HG03060 (cell line): Measurements from ENCODE around the gene NXN.

ENCODE experiments used
- ATAC-seq: cut with Tn5 transposase; IDR thresholded peaks from one replicate; pipeline ENCODE4 v1.9.1; 2021; ENCODE audit warnings: low read depth, moderate number of reproducible peaks; ENCODE audit not compliant: unreplicated experiment

Gene NXN

DNA sequence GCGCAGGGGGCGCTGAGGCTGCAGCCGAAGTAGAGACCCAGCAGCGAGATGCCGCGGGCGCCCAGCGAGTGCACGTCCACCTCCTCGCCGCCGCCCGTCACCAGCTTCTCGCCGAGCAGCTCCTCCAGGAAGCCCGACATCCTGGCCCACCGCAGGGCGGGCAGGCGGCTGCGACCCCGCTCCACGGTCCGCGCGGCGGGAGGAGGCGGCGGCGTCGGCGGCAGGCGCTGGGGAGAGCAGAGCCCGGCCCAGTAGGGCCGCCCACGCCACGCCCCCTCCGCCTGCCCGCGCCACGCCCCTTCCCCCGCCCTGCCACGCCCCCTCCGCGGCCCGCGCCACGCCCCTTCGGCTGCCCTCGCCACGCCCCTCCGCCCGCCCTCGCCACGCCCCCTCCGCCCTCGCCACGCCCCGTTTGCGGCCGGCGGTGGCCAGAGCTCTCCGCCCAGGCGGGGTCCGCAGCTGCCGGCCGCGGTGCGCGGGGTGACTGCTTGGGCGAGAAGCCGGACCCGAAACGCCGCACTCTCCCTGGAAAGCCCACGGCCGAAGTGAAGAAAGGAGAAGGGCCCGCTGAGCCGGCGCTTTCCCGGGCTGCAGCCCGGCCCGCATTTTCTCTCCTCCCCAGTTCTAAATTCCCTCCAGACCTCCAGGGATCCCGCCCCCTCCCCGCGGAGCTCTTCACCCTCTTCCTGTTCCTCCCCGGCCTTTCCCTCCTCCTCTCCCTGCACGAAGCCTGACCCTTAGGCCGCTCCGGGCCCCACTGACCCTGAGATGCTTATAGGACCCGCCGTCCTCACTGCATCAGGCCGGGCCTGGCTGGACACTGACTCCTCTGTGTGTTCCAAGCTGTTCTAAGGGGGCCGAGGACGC lies at the start of gene NXN:
TSS of gene NXN (minus strand) at position 238 of the 867 bp plus-strand sequence.
- no peak for ATAC-seq

DNA sequence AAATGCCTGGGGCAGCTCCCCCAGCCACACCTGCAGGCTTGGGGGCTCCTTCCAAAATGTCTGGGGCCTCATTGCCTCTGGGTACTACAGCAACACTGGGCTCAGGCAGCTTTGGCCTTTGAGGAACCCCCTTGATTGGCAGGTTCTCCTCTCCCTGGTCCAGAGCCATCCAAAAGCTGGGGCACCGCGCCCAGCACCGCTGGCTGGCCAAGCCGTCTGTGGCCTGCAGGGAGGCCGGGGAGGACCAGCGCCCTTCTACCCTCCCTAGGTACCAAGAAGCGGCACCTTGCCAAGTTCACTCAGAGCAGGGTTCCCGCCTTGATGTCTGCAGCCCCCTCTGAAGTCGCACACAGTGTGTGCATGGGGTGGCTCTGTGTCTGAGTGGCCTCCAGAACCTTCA lies 47.5 kb upstream of the NXN start:
- ATAC-seq = no peak

DNA sequence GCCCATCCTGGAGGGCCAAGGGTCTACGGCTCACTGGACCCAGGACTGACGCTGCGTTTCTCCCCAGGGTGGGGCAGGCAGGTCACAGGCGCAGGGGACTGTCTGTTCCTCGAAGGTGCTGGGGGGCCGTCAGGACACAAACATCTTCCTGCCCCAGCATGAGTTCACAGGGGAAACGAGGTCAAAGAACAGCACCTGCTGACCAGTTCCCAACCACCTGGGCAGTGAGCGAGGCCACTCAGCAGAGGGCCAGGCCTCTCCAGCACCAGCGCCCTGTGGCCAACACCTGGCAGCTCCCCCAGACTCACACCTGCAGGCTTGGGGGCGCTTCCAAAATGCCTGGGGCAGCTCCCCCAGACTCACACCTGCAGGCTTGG lies 47.0 kb upstream of the NXN start:
- no peak for ATAC-seq

DNA sequence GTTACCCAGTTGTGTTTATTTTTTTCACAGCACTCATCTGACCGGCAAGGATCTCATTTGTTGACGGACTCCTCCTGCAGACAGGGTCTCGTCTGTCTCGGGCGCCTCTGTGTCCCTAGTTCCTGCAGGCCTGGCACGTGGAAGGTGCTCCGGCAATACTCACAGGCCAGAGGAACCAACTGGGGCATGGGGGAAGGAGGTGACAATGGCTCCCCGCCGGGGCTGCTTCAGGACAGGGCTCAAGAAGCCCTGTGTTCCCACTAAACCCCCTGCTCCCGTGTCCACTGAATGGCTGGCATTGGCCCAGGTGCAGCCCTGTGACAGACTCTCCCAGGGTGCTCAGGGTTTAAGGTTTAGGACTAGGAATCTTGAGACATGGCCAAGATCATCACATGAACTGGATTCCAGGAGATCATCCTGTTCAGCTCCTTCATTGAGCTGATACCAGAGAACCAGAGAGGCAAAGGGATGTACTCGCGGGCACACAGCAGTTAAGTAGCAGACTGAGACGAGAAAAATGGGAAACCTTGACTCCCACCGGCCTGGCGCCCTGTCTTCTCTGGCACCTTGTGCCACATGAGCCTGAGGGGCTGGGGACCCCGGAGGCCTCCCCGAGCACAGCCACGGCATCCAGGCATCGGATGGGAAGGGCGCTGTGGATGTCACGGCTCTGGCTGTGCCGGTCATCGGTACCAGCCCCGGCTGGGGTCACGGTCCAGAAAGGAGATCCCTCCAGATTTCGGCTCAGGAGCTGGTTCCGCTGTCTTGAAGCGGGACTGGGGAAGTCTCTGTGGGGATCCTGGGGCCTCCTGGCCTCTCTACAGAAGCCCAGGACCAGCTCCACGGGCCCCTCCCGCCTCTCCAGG lies 46.4 kb upstream of the NXN start:
- ATAC-seq = no peak

DNA sequence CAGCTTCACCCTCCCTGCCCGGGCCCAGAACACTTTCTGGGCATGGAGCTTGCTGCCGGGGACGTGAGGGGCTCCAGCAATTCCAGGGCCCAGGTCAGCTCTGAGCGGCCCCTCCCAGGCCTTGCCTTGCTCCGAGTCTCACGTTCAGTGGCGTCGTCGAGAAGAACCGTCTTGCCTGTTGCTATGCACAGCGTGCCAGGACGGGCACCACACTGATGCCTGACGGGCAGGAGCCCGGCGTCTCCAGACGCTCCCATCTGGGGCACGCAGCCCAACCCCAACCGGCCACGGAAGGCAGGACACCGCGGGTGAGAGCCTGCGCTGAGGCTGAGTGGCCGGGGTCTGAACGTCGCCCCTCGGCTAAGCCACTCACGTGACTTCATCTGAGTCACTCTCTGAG lies 44.5 kb upstream of the NXN start:
- ATAC-seq = no peak

DNA sequence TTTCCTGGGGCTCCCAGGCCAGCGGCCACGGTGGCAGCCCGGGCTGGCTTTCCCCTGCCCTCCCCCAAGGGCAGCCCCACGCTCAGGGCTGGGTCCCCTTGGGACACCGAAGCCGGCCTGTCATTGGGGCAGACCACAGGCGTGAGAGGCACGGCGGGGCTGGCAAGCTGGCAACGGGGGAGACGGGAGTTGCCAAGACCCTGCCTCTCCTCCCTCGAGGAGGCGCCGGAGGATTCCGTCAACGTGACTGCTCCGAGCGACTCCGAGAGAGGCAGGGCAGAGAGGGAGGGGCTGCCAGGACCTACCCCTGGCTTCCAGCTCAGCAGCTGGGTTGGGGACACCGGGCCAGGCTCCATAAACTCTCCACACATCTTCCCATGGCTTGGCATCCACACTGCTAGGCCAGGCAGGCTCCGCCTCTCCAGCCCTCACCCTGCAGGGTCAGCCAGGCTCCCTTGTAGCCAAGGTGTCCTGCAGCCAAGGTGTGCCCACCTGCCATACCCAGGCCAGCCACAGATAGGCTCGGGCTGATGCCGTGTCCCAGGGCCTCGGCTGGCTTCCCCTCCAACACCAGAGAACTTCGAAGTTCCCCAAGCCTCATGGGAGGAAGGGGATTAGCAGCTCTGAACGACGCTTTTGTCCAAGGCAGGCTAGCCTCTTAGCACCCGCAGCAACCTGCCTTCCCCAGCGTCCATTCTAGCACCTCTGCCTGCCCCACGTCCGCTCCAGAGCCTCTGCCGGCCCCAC lies 42.9 kb upstream of the NXN start:
- ATAC-seq = no peak

DNA sequence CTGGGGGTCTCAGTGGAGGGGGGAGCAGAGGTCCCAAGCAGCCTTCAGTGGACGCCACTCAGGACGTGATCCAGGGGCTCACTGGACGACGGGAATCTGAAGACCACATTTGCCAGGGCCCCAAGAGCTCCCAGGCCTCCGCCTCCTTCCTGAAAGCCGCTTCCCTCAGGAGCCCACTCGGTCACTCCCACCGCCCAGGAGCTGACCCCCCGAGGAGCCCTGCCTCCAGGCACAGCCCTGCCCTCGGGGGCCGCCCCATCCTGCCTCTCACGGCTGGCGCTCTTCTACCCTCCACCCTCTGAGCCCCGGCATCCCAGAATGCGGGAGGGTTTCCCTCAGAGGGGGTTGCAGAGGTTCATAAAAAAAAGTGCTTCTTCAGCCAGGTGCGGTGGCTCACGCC lies 41.6 kb upstream of the NXN start:
- no peak for ATAC-seq

DNA sequence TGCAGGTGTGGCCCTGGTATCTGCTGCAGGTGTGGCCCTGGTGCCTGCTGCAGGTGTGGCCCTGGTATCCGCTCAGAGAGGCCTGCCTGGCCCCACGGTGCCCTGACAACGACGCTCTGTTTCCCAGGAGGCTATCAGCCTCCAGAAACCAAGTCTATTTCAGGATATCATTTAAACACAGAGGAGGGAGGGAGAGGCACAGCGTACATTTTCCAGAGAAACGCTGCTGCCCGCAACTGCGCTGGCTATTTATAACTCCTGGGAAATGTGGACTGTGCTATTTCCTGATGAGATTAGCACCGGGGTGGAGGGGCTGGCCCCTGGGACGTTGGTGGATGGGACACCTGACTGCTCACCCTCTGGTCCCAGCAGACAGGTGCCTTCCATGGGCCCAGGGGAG lies 39.9 kb upstream of the NXN start:
- ATAC-seq = no peak

DNA sequence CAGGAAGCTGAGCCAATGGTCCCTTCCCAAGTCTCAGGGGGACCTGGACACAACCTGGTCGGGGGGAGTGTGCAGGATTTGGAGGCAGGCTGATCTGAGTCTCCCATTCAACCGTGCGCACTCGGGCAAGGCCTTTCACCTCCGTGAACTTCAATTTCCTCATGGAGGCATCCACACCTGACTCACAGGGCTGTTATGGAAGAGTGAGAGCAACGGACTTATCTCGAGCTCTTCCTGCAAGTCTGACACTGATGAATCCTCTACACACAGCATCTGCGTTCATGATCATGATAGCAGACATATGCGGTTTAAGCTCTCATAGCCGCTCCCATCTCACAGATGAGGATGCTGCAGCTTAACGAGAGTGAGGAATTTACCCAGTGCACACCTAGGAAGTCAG lies 39.0 kb upstream of the NXN start:
- ATAC-seq = no peak

DNA sequence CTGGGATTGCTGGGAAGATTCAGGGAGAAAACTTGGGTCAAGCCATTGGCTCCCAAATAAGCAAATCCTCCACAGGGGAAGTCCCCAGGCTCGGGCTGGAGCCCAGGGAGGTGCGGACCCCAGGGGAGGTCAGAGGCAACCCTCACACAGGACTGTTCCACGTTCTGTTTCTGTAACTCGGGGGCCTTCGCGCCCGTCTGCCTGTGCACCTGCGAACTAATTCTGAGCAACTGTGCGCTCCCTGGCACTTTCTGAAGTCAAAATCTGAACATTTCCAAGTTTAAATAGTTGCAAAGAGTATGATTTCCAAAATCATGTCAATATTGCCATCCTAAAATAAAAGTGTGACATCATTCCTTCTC lies 34.1 kb upstream of the NXN start:
- no peak for ATAC-seq

DNA sequence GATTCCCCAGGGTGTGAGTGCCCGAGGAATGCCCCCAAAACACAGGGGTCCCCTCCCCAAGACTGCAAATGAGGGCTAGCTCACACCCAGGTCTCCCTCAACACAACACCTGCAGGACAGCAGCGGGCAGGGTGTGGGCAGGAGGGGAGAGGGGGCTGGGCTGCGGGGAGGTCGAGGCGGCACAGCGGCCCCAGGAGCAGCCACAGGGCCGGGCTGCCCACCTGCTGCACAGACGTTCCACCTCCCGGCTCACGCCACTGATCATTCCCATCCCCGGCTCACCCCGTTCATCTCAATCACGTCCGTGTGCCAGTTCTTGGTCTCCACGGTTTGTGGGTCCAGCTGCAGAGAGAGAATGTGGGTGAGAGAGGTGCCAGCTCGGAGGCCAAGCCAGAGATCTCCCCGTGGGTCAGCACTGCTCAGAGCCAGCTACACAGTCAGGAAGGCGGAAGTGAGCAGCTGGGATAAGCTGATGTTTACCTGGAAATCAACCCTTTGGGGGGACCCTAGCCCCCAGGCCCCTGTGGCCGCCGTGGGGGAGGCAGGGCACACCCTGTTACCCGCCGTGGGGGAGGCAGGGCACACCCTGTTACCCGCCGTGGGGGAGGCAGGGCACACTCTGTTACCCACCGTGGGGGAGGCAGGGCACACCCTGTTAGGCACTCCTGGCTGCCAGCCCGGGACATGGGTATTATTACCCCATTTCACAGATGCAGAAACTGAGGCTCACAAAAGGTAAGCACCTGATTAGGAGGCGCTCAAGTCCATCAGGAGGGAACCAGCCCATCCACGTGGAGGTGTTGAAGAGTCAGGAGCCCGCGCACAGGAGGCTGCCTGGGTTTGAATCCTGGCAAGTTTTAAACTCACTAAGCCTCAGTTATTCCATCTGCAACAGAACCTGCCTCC lies 33.5 kb upstream of the NXN start:
- ATAC-seq = no peak

DNA sequence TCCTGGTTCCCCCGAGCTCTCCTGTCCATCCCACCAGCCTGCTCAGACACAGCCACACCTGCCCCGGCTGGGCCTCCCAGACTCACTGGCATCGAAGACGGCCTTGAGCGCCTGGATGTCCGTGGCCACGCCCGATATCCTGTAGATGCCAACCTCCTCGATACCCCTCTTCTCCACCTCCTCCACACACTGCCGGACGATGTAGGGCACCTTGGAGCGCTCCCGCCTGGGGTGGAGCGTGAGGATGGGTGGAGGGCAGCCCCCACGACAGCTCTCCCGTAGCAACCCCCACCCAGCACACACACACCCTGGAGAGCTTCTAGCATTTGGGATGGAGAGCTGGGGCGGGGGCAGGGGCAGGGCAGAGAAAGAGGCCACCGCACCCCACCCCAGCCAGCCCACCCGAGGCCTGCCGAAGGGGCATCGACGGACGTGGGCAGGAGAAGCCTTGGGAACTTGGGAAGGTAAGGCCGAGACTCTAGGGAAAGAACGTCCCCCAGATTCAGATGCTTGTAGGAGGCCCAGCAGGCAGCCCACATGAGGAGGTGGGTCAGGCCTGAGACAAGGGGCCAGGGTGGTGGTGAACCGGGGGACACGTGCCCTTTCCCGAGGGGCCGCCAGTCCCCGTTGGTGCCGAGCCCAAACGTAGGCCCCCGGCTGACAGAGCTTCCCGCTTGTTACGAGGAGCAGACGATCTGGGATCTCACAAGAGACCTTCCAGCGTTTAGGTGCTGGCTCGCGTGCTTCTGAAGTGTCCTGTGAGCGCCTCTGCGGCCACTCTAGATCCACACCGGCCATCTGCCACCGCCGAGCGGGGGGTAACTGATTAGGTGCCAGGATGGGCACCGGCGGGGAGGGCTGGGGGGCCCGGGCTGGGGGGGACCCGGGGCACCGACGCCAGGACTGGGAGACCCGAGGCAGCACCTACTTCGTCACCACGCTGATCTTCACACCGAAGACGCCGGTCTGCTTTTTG lies 32.5 kb upstream of the NXN start:
- ATAC-seq = no peak

DNA sequence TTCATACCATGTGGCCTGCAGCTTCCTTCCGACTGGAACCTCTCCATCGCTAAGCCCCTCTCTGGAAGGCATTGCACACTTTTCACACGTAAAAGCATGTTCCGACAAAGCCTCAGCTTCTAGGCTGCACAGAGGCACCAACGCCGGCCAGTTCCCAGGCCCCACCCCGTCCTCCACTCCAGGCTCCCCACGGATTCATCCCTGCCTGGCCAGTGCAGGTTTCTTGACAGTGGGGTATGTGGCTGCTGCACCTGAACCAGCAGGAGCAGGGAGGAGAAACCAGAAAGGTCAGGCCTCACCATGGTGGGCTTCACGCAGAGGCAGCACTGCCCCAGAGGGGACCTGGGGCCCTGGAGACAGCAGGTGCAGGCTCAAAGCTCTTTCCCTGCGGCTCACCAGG lies 31.6 kb upstream of the NXN start:
- no peak for ATAC-seq

DNA sequence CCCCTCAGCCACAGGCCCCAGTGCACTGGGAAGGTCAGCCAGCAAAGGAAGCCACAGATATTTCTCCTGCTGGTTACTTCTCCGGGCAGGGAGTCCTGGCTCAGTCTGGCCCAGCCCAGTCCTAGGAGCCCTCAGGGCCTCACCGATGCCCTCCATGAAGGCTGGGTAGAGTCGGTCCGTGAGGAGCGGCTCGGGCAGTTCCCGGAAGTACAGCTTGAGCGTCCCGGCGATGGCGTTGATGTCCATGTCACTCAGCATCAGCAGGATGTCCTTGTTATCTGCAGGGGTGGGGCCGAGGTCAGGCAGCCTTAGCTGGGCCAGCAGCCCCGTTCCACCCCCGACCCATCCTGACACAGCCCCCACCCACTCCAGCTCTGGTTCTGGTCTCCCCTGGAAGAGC lies 31.0 kb upstream of the NXN start:
- ATAC-seq = no peak

DNA sequence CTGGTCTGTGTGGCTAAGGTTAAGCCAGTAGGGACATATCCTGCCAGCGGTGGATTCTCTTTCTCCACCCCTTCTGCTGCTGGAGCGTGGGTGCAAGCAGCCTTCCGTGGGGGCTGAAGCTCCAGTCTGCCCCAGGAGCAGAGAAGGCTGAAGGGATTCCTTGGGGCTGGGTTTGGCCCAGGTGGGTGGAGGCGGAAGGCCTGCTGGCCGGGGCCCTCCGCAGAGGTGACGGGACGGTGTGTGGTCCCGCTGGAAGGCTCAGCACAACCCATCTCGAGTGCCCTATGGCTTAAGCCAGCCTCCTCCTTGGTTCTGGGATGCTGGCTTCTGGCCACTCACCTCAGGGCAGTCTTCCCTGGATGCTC lies 30.5 kb upstream of the NXN start:
- no peak for ATAC-seq

DNA sequence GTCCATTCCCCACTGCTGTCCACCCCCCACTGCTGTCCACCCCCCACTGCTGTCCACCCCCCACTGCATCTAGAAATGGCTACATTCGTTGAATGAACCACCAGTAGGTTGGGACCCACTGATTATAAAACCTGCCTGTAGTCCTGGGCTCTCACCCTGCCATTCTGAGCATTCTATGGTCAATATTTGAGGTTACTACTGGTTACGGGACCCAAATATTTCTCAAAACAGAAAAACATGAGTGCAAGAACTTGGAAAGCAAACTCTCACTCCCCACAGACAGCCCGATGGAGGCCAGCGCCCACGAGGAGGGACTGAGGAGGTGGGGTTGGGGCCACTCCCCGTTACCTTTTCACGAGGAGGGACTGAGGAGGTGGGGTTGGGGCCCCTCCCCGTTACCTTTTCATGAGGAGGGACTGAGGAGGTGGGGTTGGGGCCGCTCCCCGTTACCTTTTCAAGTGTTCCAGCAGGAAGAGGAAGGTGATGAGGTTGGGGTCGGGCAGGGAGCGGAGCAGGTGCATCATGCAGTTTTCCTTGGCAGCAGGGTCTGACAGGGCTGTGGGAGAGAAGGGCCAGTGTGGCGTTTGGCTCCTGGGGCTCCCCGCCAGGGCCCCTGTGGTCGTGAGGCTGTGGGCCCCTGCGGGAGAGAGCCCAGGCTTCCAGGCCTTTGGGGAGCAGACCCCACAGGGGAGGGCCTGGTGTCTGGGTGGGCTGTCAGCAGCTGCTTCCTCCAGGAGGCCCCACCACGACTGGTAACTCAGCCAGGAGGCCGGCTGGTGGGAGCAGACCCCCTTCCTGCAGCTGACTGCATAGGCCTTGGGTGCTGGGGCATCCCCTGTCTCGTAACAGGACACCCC lies 29.9 kb upstream of the NXN start:
- ATAC-seq = no peak

DNA sequence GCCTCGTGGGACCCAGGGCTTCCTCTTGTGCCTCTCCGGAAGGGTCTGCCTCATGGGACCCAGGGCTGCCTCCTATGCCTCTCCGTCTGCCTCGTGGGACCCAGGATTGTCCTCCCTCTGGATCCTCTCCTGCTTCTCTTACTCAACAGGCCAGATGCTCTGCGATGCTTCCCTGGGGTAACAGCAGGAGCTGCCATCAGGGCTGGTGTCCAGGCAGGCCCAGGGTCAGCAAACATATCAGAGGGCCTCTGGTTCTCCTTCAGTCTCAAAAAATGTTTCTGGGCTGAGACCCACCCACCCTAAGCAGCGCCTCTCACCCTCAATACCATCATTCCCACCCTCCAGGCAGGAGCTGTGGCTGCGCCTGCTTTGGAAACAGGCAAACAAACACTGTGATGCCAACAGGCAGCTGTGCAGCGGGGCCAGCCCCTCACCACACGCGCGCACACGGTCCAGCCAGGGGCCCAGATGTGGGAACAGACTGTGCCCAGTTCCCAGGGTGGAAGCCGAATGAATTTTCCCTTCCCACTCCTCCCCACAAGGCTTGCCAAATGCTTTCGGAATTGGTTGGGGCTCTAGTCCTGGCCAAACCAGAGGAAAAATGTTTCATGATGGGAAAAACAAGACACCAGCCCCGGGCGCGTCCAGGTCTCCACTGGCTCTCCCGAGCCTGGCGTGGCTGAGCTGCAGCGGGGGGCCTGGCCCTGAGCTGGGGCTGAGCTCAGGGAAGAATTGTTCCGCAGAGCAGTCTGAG lies 28.6 kb upstream of the NXN start:
- ATAC-seq = no peak
